ENCODE data around the gene RHEB.

Gene RHEB

DNA sequence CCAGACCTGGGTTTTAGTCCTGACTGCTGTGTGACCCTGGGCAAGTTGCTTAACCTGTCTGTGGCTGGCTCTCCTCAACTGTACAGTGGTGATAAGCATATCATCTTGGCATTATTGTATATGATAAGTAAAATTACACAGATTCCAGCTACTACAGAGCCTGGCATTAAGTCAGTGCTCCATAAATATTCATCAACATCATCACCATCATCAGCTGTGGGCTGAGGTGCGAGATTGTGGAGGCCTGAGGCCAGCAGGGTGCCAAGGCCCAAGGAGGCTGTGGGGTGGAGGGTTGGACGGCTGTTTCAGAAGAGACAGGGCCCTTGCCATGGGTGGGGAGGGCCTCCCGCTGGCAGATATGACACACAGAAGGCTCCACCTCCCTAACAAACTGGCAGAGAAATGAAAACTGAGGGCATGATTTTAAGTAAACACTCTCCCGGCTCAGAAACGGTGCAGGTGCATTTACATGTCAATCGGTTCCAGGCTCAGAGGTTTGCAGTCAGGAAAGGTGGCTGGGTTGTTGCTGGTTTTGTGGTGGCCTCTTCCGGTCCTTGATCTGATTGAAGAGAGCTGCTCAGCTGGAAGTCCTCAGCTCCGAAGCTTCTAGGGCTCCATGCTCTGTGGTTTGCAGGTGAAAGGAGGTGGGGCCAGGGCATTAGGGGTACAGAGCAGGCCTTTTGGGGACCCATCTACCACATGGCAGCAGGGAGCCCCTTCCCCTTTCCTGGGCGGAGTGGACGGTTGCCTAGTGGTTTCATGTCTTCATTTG, 89.9 kb downstream of the RHEB start:
- DNase-seq, result peak; percentile 79

DNA sequence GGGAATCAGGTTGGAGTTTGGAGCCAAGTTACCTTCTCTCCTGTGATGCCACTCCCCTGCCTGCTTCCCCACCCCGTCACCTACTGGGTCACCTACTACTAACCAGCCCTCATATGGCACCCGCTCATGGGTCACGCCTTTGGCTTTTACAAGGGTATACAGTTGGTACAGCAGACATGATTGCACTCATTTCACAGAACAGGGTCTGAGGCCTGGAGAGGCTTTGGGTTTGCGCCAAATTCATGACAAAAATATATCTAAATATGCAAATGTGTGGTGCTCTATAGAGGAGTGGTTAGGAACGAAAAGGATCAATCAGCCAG, 90.5 kb downstream of the RHEB start:
- DNase-seq, result no peak

DNA sequence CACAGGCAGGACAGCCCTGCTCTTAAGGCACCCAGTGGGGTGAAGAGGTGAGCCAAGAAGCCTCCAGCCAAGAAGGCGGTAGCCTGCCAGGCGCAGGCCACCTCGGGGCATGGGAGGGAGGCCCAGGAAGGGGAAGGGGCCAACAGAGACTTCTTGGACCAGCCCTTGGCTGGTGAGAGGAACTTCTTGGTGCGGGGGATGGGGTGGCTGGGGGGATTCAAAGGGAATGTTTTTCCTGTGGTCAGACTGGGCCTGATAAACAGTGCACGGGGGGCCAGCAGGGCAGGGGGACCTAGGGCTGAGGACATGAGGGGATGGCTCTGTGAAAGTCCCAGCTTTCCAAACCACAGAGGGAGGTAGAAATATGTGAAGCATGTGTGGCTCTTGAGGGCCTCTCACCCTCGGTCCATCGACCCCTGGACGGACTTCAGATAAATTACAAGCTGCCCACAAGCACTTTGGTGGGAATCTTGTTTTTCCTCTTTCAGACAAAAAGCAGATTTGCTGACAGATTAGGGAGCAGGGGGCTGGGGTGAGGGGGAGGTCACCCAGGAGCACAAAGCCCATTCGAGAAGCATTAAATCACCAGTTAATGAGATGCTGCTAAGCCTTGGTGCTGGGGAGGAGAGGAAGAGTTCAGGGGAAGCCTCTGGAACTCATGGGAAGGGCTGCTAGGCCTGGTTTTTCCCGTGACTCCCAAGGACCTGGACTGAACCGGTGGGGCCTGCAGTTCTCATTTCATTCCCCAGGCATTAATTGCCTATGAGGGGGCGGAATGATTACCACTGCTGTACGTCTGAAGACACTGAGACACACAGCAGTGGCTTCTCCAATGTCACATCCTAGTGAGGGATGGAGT, 91.1 kb downstream of the RHEB start:
- no peak for DNase-seq

DNA sequence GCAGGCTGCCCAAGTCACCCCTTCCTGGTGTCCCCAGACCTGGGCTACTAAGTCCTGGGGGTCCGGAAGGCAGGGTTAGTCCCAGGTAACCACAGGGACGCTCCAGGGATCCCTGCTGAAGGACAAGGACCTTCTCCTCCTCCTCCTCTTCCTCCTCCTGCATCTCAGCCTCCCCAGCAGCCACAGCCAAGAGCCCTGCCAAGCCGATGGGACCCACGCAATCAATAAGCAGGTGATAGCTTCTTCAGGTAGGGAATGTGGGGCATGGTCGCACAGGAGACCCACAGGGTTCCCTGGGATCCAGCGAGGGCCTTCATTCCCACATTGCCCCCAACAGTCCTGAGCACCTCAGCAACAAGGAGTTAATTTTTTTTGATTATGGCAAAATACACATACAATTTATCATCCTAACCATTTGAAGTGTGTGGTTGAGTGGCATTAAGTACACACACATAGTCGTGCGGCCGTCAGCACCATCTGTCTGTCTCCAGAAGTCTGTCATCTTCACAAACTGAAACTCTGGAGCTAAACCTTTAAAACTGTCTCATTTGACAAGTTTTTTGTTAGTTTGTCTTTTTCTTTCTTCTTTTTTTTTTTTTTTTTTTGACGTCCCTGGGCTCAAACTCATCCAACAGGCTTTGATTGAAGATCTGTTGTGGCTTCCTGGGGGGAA, 91.9 kb downstream of the RHEB start:
- DNase-seq, result no peak

DNA sequence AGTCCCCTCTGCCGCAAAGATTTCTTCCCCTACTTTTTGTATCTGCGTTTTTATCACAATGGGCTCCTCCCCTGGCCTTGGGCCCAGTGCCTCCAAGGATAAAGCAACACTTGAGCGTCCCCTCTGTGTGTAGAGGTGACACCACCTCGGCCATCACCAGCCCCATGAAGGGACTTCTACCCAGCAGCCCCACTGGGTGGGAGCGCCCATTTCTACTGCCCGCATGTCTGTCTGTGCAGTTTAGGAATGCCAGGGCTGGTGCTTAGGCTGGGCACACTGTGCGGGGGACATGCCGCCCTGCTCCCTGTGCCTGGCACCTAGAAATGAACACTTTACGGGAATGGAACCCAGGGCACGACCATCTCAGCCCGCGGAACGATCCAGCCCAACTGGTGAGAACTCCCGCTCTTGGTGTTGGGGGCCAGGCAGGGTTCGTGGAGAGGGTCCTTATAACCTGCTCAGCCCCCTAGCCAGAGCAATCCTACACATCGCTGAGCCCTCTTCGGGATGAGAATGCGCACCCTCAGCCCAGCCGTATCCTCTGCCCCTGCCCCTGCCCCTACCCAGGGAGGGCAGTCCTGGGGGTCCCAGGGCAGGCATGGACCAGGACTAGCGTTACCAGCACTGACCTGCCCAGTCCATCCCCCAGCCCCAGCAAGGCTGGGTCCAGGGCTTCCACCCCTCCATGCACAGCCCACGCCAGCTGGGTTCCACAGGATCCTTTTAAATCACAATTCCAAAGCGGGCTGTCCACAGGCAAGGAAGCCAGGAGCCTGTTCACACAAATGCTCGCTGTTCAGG, 92.6 kb downstream of the RHEB start:
- DNase-seq, result no peak

DNA sequence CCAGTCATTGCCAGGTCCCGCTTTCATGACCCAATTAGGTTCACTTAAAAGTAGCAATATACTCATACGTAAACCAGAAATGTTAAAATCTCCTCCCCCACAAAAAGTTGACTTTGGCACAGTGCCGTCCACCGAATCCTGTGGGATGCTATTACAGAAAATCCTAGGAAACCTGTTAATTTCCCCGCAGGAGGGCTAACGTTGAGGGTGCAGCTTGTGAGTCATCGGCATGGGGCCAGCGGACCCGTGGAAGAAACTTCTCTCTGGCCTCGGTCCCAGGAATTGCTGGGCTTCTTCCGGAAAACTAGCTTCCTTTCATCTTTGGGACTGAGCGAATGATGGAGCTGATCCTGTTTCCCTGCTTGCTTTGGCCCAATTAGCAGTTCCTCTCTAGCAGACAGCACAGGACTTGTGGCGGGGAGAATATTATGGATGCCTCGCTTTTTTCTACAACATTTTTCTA, 93.2 kb downstream of the RHEB start:
- no peak for DNase-seq

DNA sequence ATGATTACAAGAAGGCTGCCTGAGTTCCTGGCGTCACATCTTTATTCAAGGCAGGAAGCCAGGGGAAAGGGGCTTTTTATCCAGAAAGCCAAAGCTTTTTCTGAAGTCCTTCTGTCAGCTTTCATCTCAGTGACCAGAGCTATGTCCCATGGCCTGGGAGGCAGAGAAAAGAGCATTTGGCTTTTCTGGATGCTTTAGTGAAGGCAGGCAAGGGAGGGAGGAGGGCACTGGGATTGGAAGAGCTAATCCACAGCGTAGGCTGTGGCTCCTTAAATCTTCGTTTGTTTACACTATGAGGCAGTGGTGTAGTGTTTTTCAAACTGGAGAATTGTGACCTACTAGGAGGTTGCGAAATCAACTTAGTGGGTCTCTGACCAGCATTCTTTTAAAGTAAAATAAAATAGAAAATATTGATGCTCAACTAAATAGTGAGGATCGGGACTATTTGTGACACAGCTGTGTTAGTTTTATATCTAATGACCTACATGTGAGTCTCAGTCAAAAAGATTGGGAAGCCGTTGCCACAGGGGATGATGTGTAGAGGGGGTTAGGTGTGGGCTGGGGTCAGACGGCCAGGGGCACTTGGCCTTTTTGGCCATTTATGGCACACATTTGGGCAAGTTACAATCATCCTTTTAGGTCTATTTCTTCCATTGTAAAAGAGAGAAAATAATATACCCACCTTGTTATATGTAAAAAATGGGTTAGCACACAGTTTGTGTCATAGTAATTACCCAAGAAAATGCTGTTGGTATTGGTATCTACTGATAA, 93.8 kb downstream of the RHEB start:
- no peak for DNase-seq

DNA sequence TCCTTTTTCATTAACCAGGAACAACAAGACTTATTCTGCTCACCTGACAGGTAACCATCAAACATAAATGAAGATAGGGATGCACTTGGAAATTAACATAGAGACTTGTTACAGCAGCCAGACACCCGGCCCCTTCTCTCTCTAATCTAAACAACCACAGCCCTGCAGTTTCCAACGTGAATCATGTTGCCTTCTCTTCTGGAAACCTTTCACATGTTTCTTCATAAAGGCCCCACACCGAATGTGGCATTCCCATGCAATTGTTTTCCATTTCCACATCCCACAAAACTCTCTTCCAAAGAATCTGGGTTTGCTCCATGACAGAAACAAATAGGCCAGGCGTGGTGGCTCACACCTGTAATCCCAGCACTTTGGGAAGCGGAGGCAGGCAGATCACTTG, 94.9 kb downstream of the RHEB start:
- no peak for DNase-seq

DNA sequence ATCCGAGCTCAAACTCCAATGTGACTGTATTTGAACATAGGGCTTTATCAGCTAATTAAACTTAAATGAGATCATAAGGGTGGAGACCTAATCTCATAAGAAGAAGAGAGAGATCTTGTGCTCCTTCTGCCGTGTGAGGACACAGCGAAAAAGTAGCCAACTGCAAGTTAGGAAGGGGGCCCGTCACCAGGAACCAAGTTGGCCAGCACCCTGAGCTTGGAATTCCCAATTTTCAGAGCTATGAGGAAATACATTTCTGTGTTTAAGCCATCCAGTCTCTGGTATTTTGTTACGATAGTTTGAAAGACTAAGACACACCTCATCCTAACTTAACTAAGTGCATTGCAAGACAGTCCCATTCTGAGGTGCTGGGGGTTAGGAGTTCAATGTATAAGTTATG, 95.8 kb downstream of the RHEB start:
- DNase-seq, result no peak

DNA sequence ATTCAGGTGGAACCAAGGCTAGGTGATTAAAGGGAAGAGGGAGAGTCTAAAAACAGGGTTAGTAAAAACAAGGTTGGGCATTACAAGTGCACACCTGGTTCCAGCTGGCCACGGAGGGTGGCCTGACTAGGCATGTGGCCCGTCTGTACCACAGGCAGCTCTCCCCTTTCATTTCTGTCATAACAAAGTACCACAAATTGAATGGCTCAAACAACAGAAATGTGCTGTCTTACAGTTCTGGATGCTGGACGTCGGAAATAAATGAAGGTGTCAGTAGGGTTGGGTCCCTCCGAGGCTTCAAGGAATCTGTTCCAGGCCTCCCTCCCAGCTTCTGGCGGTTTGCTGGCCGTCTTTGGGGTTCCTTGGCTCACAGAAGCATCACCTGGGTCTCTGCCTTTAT, 96.5 kb downstream of the RHEB start:
- DNase-seq, result no peak

DNA sequence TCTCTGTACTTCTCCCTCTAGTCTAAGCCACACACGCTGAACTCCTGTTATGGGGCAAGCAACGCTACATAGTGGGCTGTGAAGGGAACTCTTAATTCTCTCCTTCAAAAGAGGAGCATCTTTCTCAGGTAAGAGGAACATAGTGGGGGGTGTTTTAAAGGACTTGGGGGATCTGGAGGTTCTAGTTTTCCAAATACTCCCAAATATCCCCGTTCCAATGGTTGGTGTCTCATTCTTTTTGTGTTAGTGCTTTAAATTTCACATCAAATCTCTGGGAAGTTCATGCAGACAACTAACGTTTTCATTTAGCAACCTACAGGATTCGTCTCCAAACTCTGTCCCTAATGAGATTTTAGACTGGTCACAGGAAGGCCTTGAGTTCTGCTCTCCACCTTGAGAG, 97.5 kb downstream of the RHEB start:
- no peak for DNase-seq

DNA sequence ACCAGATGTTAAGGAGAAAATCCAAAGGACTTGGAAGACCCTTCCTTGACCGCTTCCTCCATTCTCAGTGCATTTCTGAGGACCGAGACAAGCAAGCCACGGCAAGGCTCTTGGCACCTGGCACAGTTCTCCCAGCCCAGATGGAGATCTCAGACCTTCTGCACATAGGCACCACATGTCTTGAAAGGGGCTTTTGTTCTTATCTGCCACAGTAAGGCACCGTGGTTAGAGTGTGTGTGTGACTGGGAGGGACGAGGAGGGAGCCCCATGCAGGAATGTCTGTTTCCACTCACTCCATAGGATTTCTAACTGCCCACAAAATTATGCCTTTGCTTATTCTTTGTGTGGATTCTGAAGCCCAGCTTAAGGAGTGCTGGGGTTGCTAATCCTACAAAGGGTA, 99.6 kb downstream of the RHEB start:
- no peak for DNase-seq

DNA sequence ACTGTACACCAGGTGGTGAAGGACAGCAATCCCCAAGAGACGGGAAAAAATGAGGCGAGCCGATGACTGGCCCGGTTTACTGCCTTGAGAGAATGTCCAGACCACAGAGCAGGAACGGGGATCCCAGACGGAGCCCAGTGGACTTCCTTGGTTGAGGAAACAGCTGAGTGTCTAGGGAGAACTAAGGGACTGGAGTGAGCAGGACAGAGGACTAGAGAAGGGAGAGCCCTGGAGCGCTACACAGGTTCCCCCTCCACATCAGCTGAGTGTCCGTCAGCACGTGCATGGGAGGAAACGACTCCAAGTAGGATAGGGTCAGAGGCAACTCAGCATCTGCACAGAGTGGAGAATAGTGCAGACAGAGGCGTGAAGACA, 102.8 kb downstream of the RHEB start:
- no peak for DNase-seq

DNA sequence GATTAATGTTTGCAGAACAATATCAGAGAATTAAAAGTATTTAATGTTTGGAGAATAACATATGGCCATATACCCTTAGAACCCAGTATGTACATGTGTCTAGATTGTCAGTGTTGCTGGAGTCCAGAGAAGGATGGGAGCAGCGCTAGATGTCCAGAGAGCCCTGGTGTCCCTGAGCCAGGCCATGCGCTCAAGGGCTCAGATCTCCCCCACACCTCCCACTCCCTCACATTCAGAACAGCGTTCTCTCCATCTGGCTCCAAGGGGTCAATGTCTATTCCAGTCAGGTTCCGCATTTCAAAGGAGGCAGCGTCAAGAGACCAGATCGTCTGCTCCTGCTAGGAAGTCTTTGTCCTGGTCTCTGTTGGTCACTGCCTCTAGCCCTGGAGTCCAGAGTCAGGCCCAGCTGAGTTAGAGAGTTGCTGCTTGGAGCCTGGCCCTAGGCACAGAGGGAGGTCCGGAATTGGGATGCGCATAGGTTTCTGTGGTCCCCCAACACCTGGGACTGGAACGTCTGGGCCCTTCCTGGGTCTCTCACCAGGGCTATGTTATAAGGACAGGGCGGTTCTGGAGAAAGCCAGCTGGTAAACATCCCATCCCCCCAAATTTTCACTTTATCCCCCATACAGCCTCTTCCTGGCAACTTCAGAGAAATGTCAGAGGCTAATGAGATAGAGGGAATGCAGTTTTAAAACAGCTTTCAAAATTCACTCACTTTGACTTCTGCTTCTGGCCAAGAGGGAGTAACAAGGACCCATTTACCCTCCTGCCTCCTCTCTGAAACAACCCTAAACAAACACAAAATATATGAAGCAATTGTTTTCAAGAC, 103.4 kb downstream of the RHEB start:
- no peak for DNase-seq
